ENCODE measurements around the gene KCND2.

KCND2 gene

GRCh38 chr7:120475994-120476393 is 203.0 kb downstream of the KCND2 start:
- Histone ChIP-seq H3K4me3 (ENCODE audit: low read depth, low read length) (no peak overlapping the region), H3K79me2 (ENCODE audit: control insufficient read depth, insufficient read depth, low read length, unreplicated experiment) (no peaks in the 10 kb centered on the region), H3K36me3 (ENCODE audit: insufficient read depth, low read length) (no peaks in the 10 kb centered on the region), H3K27ac (ENCODE audit: low read depth, low read length) (no peak overlapping the region), H3K27me3 (ENCODE audit: insufficient read depth, low read length) (no peaks in the 10 kb centered on the region), H3K4me1 (ENCODE audit: control insufficient read depth, insufficient read depth, low read length, unreplicated experiment) (no peaks in the 10 kb centered on the region), H2AFZ (ENCODE audit: low read length, unreplicated experiment) (no peak overlapping the region)

DNA sequence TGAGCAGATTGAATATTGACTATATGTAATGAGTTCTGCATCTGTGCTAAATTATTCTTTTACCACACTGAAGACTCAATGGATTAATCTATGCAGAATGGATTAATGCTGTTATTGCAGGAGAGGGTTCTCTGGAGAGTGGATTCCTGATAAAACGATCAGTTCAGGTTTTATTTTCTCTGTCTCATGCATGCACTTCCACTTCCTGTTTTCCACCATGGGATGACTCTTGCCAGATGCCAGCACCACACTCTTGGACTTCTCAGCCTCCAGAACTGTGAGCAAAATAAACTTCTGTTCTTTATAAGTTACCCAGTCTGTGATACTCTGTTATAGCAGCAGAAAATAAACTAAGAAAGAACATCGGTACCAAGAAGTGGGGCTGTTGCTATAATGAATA is 207.5 kb downstream of the KCND2 start:
- Histone ChIP-seq H3K27me3 (ENCODE audit: insufficient read depth, low read length) (no peaks in the 10 kb centered on the region), H3K4me1 (ENCODE audit: control insufficient read depth, insufficient read depth, low read length, unreplicated experiment) (no peaks in the 10 kb centered on the region), H3K36me3 (ENCODE audit: insufficient read depth, low read length) (no peaks in the 10 kb centered on the region), H2AFZ (ENCODE audit: low read length, unreplicated experiment) (no peak overlapping the region), H3K79me2 (ENCODE audit: control insufficient read depth, insufficient read depth, low read length, unreplicated experiment) (no peaks in the 10 kb centered on the region), H3K27ac (ENCODE audit: low read depth, low read length) (no peak overlapping the region), H3K4me3 (ENCODE audit: low read depth, low read length) (no peak overlapping the region)

DNA sequence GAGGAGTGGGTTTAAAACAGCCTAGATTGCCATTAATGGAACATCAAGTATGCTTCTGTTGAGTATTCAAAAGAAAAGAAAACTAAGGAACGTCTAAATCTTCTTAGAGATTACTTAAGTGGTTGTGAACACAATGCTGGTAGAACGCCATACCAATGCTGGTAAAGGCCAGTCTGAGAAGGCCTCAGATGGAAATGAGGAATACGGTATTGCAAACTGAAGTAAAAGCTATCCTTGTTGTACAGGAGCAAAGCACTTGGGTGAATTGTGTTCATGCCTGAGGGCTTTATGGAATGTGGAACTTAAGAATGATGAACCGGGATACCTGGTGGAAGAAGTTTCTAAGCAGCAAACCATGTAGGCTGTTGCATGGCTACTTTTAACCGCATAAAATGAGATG is 208.0 kb downstream of the KCND2 start:
- Histone ChIP-seq H3K27me3 (ENCODE audit: insufficient read depth, low read length) (no peaks in the 10 kb centered on the region), H3K4me1 (ENCODE audit: control insufficient read depth, insufficient read depth, low read length, unreplicated experiment) (no peaks in the 10 kb centered on the region), H3K27ac (ENCODE audit: low read depth, low read length) (no peak overlapping the region), H3K4me3 (ENCODE audit: low read depth, low read length) (no peak overlapping the region), H3K79me2 (ENCODE audit: control insufficient read depth, insufficient read depth, low read length, unreplicated experiment) (no peaks in the 10 kb centered on the region), H3K36me3 (ENCODE audit: insufficient read depth, low read length) (no peaks in the 10 kb centered on the region), H2AFZ (ENCODE audit: low read length, unreplicated experiment) (no peak overlapping the region)

DNA sequence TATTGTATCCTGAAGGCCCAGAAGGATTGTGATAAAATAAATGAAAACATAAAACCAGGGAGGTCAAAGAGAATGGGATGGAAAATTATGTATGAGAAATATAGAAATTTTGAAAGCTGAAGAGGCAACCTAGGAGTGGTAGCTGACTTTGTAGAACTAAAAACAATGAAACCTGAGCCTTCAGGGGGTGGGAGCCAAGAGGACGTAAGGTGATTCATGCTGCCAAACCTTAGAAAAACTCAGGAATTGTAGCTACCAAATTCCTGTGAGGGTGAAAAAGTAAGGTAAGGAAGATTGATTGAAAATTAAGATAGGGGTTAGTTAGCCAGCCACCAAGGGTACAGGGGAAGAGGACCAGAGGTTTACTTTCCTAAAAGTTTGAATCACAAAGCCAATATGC is 213.2 kb downstream of the KCND2 start:
- no peaks in the 10 kb centered on the region for H3K36me3 ChIP-seq (ENCODE audit: insufficient read depth, low read length)
- H3K79me2 ChIP-seq (ENCODE audit: control insufficient read depth, insufficient read depth, low read length, unreplicated experiment) = no peaks in the 10 kb centered on the region
- H3K4me1 ChIP-seq (ENCODE audit: control insufficient read depth, insufficient read depth, low read length, unreplicated experiment) = no peaks in the 10 kb centered on the region
- no peak overlapping the region for H3K27ac ChIP-seq (ENCODE audit: low read depth, low read length)
- H2AFZ ChIP-seq (ENCODE audit: low read length, unreplicated experiment) = no peak overlapping the region
- H3K4me3 ChIP-seq (ENCODE audit: low read depth, low read length) = no peak overlapping the region
- no peaks in the 10 kb centered on the region for H3K27me3 ChIP-seq (ENCODE audit: insufficient read depth, low read length)

- Histone ChIP-seq H3K4me3 (ENCODE audit: low read depth, low read length) (no peak overlapping the region), H3K79me2 (ENCODE audit: control insufficient read depth, insufficient read depth, low read length, unreplicated experiment) (no peaks in the 10 kb centered on the region), H2AFZ (ENCODE audit: low read length, unreplicated experiment) (no peak overlapping the region), H3K36me3 (ENCODE audit: insufficient read depth, low read length) (no peaks in the 10 kb centered on the region), H3K4me1 (ENCODE audit: control insufficient read depth, insufficient read depth, low read length, unreplicated experiment) (no peaks in the 10 kb centered on the region), H3K27me3 (ENCODE audit: insufficient read depth, low read length) (no peaks in the 10 kb centered on the region), H3K27ac (ENCODE audit: low read depth, low read length) (no peak overlapping the region)
Measured at GRCh38 chr7:120502132-120502531, 229.2 kb downstream of the KCND2 start.

DNA sequence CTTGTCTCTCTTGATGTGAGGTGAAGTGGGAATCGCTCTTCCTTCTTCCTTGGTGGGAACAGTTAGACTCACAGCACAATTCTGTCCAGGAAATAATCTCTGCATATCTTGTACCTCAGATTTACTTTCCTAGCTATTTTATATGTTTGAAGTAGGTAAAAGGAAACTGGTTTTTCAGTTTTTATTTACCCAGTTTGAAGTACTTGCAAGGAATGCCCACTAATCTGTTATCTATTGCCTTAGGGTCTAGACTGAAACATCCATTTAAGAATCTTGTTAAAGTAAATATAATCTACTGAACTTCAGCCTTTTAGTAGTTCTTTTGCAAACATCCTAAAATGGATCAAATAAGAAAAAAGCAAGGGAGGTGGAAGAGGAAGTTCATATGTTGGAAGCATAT is 229.8 kb downstream of the KCND2 start:
- Histone ChIP-seq H3K27me3 (ENCODE audit: insufficient read depth, low read length) (no peaks in the 10 kb centered on the region), H3K79me2 (ENCODE audit: control insufficient read depth, insufficient read depth, low read length, unreplicated experiment) (no peaks in the 10 kb centered on the region), H3K36me3 (ENCODE audit: insufficient read depth, low read length) (no peaks in the 10 kb centered on the region), H3K4me1 (ENCODE audit: control insufficient read depth, insufficient read depth, low read length, unreplicated experiment) (no peaks in the 10 kb centered on the region), H3K4me3 (ENCODE audit: low read depth, low read length) (no peak overlapping the region), H3K27ac (ENCODE audit: low read depth, low read length) (no peak overlapping the region), H2AFZ (ENCODE audit: low read length, unreplicated experiment) (no peak overlapping the region)

GRCh38 chr7:120504386-120504785 is 231.4 kb downstream of the KCND2 start:
- Histone ChIP-seq H3K4me1 (ENCODE audit: control insufficient read depth, insufficient read depth, low read length, unreplicated experiment) (no peaks in the 10 kb centered on the region), H3K27ac (ENCODE audit: low read depth, low read length) (no peak overlapping the region), H2AFZ (ENCODE audit: low read length, unreplicated experiment) (no peak overlapping the region), H3K79me2 (ENCODE audit: control insufficient read depth, insufficient read depth, low read length, unreplicated experiment) (no peaks in the 10 kb centered on the region), H3K36me3 (ENCODE audit: insufficient read depth, low read length) (no peaks in the 10 kb centered on the region), H3K4me3 (ENCODE audit: low read depth, low read length) (no peak overlapping the region), H3K27me3 (ENCODE audit: insufficient read depth, low read length) (no peaks in the 10 kb centered on the region)

DNA sequence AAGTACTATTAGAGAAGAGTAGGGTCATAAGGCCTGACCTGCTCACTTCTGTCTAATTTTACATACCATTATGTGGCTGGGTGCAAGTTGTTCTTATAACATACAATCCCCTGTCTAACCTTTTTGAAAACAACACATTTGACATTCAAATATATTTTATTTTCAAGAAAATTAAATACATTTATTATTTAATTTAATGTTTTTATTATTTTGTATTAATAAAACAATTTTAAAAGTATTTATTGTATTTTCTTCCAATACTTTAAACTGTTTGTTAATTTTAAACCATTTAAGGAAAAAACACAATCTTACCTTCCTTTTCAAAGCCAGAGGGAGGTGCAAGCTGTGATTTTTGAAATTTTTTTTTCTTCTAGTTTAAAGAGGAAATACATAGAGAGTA is 232.8 kb downstream of the KCND2 start:
- H3K27ac ChIP-seq (ENCODE audit: low read depth, low read length) = no peak overlapping the region
- no peaks in the 10 kb centered on the region for H3K36me3 ChIP-seq (ENCODE audit: insufficient read depth, low read length)
- H3K27me3 ChIP-seq (ENCODE audit: insufficient read depth, low read length) = no peaks in the 10 kb centered on the region
- no peaks in the 10 kb centered on the region for H3K79me2 ChIP-seq (ENCODE audit: control insufficient read depth, insufficient read depth, low read length, unreplicated experiment)
- H3K4me1 ChIP-seq (ENCODE audit: control insufficient read depth, insufficient read depth, low read length, unreplicated experiment) = no peaks in the 10 kb centered on the region
- H3K4me3 ChIP-seq (ENCODE audit: low read depth, low read length) = no peak overlapping the region
- H2AFZ ChIP-seq (ENCODE audit: low read length, unreplicated experiment) = no peak overlapping the region

- Histone ChIP-seq H2AFZ (ENCODE audit: low read length, unreplicated experiment) (no peak overlapping the region), H3K27ac (ENCODE audit: low read depth, low read length) (no peak overlapping the region), H3K4me3 (ENCODE audit: low read depth, low read length) (no peak overlapping the region), H3K79me2 (ENCODE audit: control insufficient read depth, insufficient read depth, low read length, unreplicated experiment) (no peaks in the 10 kb centered on the region), H3K36me3 (ENCODE audit: insufficient read depth, low read length) (no peaks in the 10 kb centered on the region), H3K4me1 (ENCODE audit: control insufficient read depth, insufficient read depth, low read length, unreplicated experiment) (no peaks in the 10 kb centered on the region), H3K27me3 (ENCODE audit: insufficient read depth, low read length) (no peaks in the 10 kb centered on the region)
Measured at GRCh38 chr7:120512701-120513100, 239.7 kb downstream of the KCND2 start.

DNA sequence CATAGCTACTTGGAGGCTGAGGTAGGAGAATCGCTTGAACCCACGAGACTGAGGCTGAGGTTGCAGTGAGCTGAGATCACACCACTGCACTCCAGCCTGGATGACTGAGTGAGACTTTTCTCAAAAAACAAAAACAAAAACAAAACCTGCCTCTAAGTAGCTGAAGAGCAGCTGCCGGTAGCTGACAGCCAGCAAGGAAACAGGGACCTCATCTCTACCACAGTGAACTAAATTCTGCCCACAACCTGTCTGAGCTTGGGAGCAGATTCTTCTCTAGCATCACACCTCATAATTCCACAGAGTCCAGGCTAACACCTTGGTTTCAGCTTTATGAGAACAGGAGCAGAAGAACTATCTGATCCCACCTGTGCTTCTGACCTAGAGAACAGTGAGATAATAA is 246.2 kb downstream of the KCND2 start:
- H3K36me3 ChIP-seq (ENCODE audit: insufficient read depth, low read length) = no peaks in the 10 kb centered on the region
- no peak overlapping the region for H3K27ac ChIP-seq (ENCODE audit: low read depth, low read length)
- H2AFZ ChIP-seq (ENCODE audit: low read length, unreplicated experiment) = no peak overlapping the region
- H3K27me3 ChIP-seq (ENCODE audit: insufficient read depth, low read length) = no peaks in the 10 kb centered on the region
- H3K79me2 ChIP-seq (ENCODE audit: control insufficient read depth, insufficient read depth, low read length, unreplicated experiment) = no peaks in the 10 kb centered on the region
- H3K4me1 ChIP-seq (ENCODE audit: control insufficient read depth, insufficient read depth, low read length, unreplicated experiment) = no peaks in the 10 kb centered on the region
- H3K4me3 ChIP-seq (ENCODE audit: low read depth, low read length) = no peak overlapping the region

- Histone ChIP-seq H3K4me1 (ENCODE audit: control insufficient read depth, insufficient read depth, low read length, unreplicated experiment) (no peaks in the 10 kb centered on the region), H3K27ac (ENCODE audit: low read depth, low read length) (no peak overlapping the region), H3K4me3 (ENCODE audit: low read depth, low read length) (no peak overlapping the region), H2AFZ (ENCODE audit: low read length, unreplicated experiment) (no peak overlapping the region), H3K27me3 (ENCODE audit: insufficient read depth, low read length) (no peaks in the 10 kb centered on the region), H3K36me3 (ENCODE audit: insufficient read depth, low read length) (no peaks in the 10 kb centered on the region), H3K79me2 (ENCODE audit: control insufficient read depth, insufficient read depth, low read length, unreplicated experiment) (no peaks in the 10 kb centered on the region)
Measured at GRCh38 chr7:120521761-120522737, 249.1 kb downstream of the KCND2 start.

All from ACC112 (cell line).